Measurements from ENCODE around the gene ST8SIA6.

ST8SIA6 gene

GRCh38 chr10:17358461-17358860, 95.9 kb downstream of the ST8SIA6 start:
- Histone ChIP-seq H3K4me3 (ENCODE audit: low read depth, low read length) (no peak overlapping the region), H3K9me3 (ENCODE audit: control insufficient read depth, insufficient read depth, low read depth, low read length) (no peaks in the 10 kb centered on the region), H3K27ac (ENCODE audit: extremely low read depth, low read depth, low read length) (no peak overlapping the region), H3K36me3 (ENCODE audit: control insufficient read depth in 2 of 2, insufficient read depth in 1 of 2, low read length in 2 of 2) (no peaks in the 10 kb centered on the region), H3K4me1 (ENCODE audit: control insufficient read depth, insufficient read depth, low read length) (no peaks in the 10 kb centered on the region)
- ChIA-PET POLR2A (no interaction called here), CTCF (no interaction called here)
- peak; percentile 34; the same call in 1 of the 2 replicates for TF ChIP-seq ZNF513 (tag by site-specific recombination; IDR thresholded peaks at IDR 0.05)
- TF ChIP-seq ZSCAN18 (tag by site-specific recombination; IDR thresholded peaks at IDR 0.05): no peak
- TF ChIP-seq ZNF223 (tag by site-specific recombination; IDR thresholded peaks at IDR 0.05): no peak
- peak; percentile 54; the same call in 1 of the 2 replicates for TF ChIP-seq ZNF366 (tag by site-specific recombination; conservative IDR thresholded peaks at IDR 0.05)

GRCh38 chr10:17357781-17358180, 96.6 kb downstream of the ST8SIA6 start:
- TF ChIP-seq ZNF10 (tag by site-specific recombination; IDR thresholded peaks at IDR 0.05): no peak
- TF ChIP-seq ZNF24 (tag by site-specific recombination; IDR thresholded peaks at IDR 0.05): no peak
- no peak for TF ChIP-seq ZXDB (tag by site-specific recombination; IDR thresholded peaks at IDR 0.05)
- no peak for TF ChIP-seq ZNF133 (tag by site-specific recombination; IDR thresholded peaks at IDR 0.05)
- no peak for TF ChIP-seq ZNF2 (tag by site-specific recombination; IDR thresholded peaks at IDR 0.05)
- TF ChIP-seq BCL11B (tag by site-specific recombination; IDR thresholded peaks at IDR 0.05; ENCODE audit: low read depth): no peak
- TF ChIP-seq HOXD13 (CRISPR knock-in tag; IDR thresholded peaks at IDR 0.05; ENCODE audit: borderline replicate concordance): no peak
- TF ChIP-seq ZNF510 (tag by site-specific recombination; IDR thresholded peaks at IDR 0.05; ENCODE audit: insufficient replicate concordance): no peak
- no peak for TF ChIP-seq ZNF585B (tag by site-specific recombination; IDR thresholded peaks at IDR 0.05)
- no peak for TF ChIP-seq ZNF280C (tag by site-specific recombination; IDR thresholded peaks at IDR 0.05)
- no peak for TF ChIP-seq TCF7L2 (IDR thresholded peaks at IDR 0.05; ENCODE audit: borderline replicate concordance, low read depth, low read length)
- no peak for TF ChIP-seq WT1 (tag by site-specific recombination; IDR thresholded peaks at IDR 0.05)
- no peaks in the 10 kb centered on the region for H3K4me1 ChIP-seq (ENCODE audit: control insufficient read depth, insufficient read depth, low read length)
- H3K27ac ChIP-seq (ENCODE audit: extremely low read depth, low read depth, low read length): no peak overlapping the region
- no peak overlapping the region for H3K4me3 ChIP-seq (ENCODE audit: low read depth, low read length)
- no peaks in the 10 kb centered on the region for H3K36me3 ChIP-seq (ENCODE audit: control insufficient read depth in 2 of 2, insufficient read depth in 1 of 2, low read length in 2 of 2)
- ChIA-PET CTCF (no interaction called here), POLR2A (interaction anchor here (0.7 kb wide), 1 partner anchor 9 kb away, joined by 3 read pairs; no protein-coding TSS in a partner anchor)
- H3K9me3 ChIP-seq (ENCODE audit: control insufficient read depth, insufficient read depth, low read depth, low read length): no peaks in the 10 kb centered on the region

- Histone ChIP-seq H3K36me3 (ENCODE audit: control insufficient read depth in 2 of 2, insufficient read depth in 1 of 2, low read length in 2 of 2) (no peaks in the 10 kb centered on the region), H3K4me1 (ENCODE audit: control insufficient read depth, insufficient read depth, low read length) (no peaks in the 10 kb centered on the region), H3K4me3 (ENCODE audit: low read depth, low read length) (no peak overlapping the region), H3K9me3 (ENCODE audit: control insufficient read depth, insufficient read depth, low read depth, low read length) (no peaks in the 10 kb centered on the region), H3K27ac (ENCODE audit: extremely low read depth, low read depth, low read length) (no peak overlapping the region)
- TF ChIP-seq ZNF768 (tag by site-specific recombination; IDR thresholded peaks at IDR 0.05) (no peak), ZBTB20 (tag by site-specific recombination; IDR thresholded peaks at IDR 0.05) (no peak), ZNF76 (tag by site-specific recombination; IDR thresholded peaks at IDR 0.05; ENCODE audit: borderline replicate concordance, low read depth) (no peak), ZNF239 (tag by site-specific recombination; IDR thresholded peaks at IDR 0.05) (peak; percentile 79; the same call in 1 of the 2 replicates), ZNF843 (tag by site-specific recombination; IDR thresholded peaks at IDR 0.05) (no peak)
- CTCF ChIA-PET: interaction anchor here (0.7 kb wide), 1 partner anchor 8 kb away, joined by 5 read pairs; no protein-coding TSS in a partner anchor
- POLR2A ChIA-PET: no interaction called here
These were observed 97.6 kb downstream of the ST8SIA6 start for GRCh38 chr10:17356820-17357219.

All from HEK293 (cell line).